Panc1 (cell line): Measurements from ENCODE around the gene FIBCD1. TPM values are rescaled to one million over a fixed set of nuclear protein-coding genes. Genes with fewer than 3 reads are reported as not detected.

Experiments
- ATAC-seq: fragments of 200-7000 bp; cut with Tn5 transposase; 2 replicates; pipeline ENCODE4 v1.9.1; 2020; ENCODE audit warnings: mild to moderate bottlenecking, moderate library complexity
- BruUV-seq: library from RNA; stranded (reverse); fragments of 400-500 nt; replicated peaks from 2 replicates; lab custom pipeline; 2021; lab: Mats Ljungman, UMichigan
- CTCF ChIA-PET: fragments of 300-600 bp; sonication (Branson Sonifier 250); formaldehyde crosslinking; loops from one replicate; lab custom pipeline; 2022; ENCODE audit warnings: antibody characterized with exemption; lab: Charles Lee
- POLR2A ChIA-PET: fragments of 300-600 bp; sonication (Branson Sonifier 250); formaldehyde crosslinking; loops from one replicate; lab custom pipeline; 2022; ENCODE audit warnings: antibody characterized with exemption; lab: Charles Lee
- DNase-seq: peaks from one replicate; pipeline ENCODE4 v3.0.0-alpha.2; 2010; ENCODE audit warnings: low read depth, low spot score
- H3K27ac ChIP-seq: 2 replicates; pipeline ENCODE4 v1.5.1; 2011; ENCODE audit warnings: mild to moderate bottlenecking, low read length, inconsistent platforms
- H3K27me3 ChIP-seq: fragments of 200-500 bp; sonication (Bioruptor generic); 2 replicates; pipeline ENCODE4 v1.6.0; 2014; ENCODE audit warnings: low read length, inconsistent platforms; ENCODE audit not compliant: control insufficient read depth, insufficient read depth
- H3K36me3 ChIP-seq: fragments of 200-500 bp; sonication (Bioruptor generic); 2 replicates; pipeline ENCODE4 v1.5.1; 2014; ENCODE audit warnings: inconsistent platforms, mild to moderate bottlenecking, low read length, moderate library complexity; ENCODE audit not compliant: control insufficient read depth, insufficient read depth
- H3K4me1 ChIP-seq: 2 replicates; pipeline ENCODE4 v1.5.1; 2011; ENCODE audit warnings: inconsistent platforms, mild to moderate bottlenecking, low read length, moderate library complexity; ENCODE audit not compliant: control insufficient read depth, insufficient read depth
- H3K4me3 ChIP-seq, 2 experiments: 2 replicates each; pipeline ENCODE4 v1.5.1; 2011 to 2012; ENCODE audit warnings: low read depth in 2 of 2, low read length in 2 of 2, mild to moderate bottlenecking in 2 of 2, inconsistent platforms in 1 of 2, moderate library complexity in 1 of 2
- H3K9me3 ChIP-seq: fragments of 200-500 bp; sonication (Bioruptor generic); 2 replicates; pipeline ENCODE4 v1.5.1; 2014; ENCODE audit warnings: low read depth, mild to moderate bottlenecking, inconsistent platforms, low read length, moderate library complexity; ENCODE audit not compliant: control insufficient read depth, insufficient read depth
- CTCF ChIP-seq: fragments of 450-650 bp; IDR thresholded peaks from 2 replicates; pipeline ENCODE4 v1.5.1; 2017; ENCODE audit warnings: mild to moderate bottlenecking
- POLR2AphosphoS5 ChIP-seq: IDR thresholded peaks from 2 replicates; pipeline ENCODE4 v1.6.1; 2012; ENCODE audit warnings: mild to moderate bottlenecking, low read depth, low read length, moderate library complexity
- REST ChIP-seq, 2 experiments: IDR thresholded peaks; 2 replicates each; pipeline ENCODE4 v1.6.1; 2011 to 2012; ENCODE audit warnings: low read depth in 2 of 2, control low read depth in 1 of 2, low read length in 1 of 2, mild to moderate bottlenecking in 1 of 2, moderate library complexity in 1 of 2; ENCODE audit not compliant: insufficient read depth in 1 of 2
- SIN3A ChIP-seq: IDR thresholded peaks from 2 replicates; pipeline ENCODE4 v1.6.1; 2012; ENCODE audit warnings: low read depth, mild to moderate bottlenecking, low read length, moderate library complexity, borderline replicate concordance; ENCODE audit not compliant: insufficient read depth
- TCF7L2 ChIP-seq: IDR thresholded peaks from 2 replicates; pipeline ENCODE4 v1.6.1; 2011; ENCODE audit warnings: mild to moderate bottlenecking, low read depth, low read length, inconsistent platforms
- in situ Hi-C: cut with HindIII; loops from 2 replicates; pipeline ENCODE4 v1.10.0; 2016; ENCODE audit warnings: low sequenced_read_pairs, low pct_unique_long_range_greater_than_20kb
- intact Hi-C: fragments of 100-400 bp; cut with micrococcal nuclease; formaldehyde crosslinking; loops from one replicate; pipeline ENCODE4 v1.10.0; 2022; ENCODE audit not compliant: unreplicated experiment
- total RNA-seq: library from RNA; stranded (reverse); gene quantifications from one replicate; pipeline ENCODE4 v1.2.1, GENCODE V29; 2021; ENCODE audit not compliant: unreplicated experiment

The FIBCD1 gene
- total RNA-seq, 1 experiment from 2014 or later, result 16.3 TPM

- no peak overlapping the region for H3K27ac ChIP-seq
- H3K27me3 ChIP-seq, result no peaks in the 10 kb centered on the region
- ATAC-seq, result no peak
- 0 out of 2 replicates have a peak, but pooled peaks cover 3% of the 10 kb centered on the region for H3K36me3 ChIP-seq
- in situ Hi-C loops, result no loop called here
- TF ChIP-seq CTCF (no peak), TCF7L2 (no peak), SIN3A (no peak), POLR2AphosphoS5 (no peak), REST (IDR thresholded peaks at IDR 0.05; ENCODE audit: insufficient read depth in 1 of 2, low read depth in 2 of 2, low read length in 1 of 2) (no peak)
- BruUV-seq, result no TSS peak
- no peaks in the 10 kb centered on the region for H3K4me1 ChIP-seq
- POLR2A ChIA-PET, result no interaction called here
- intact Hi-C loops, result loop anchor here (5.0 kb wide), 1 partner anchor 126 kb away; no protein-coding TSS in a partner anchor
- CTCF ChIA-PET, result no interaction called here
- H3K4me3 ChIP-seq, result no peak overlapping the region
- H3K9me3 ChIP-seq, result no peaks in the 10 kb centered on the region
- DNase-seq, result no peak
Measured at GRCh38 chr9:130871395-130872062, 67.5 kb downstream of the FIBCD1 start.

GRCh38 chr9:130870491-130871381 is 68.3 kb downstream of the FIBCD1 start:
- no peak for TF ChIP-seq TCF7L2
- TF ChIP-seq CTCF, result no peak
- no peak for TF ChIP-seq POLR2AphosphoS5
- no peak for TF ChIP-seq SIN3A
- no peak for TF ChIP-seq REST (IDR thresholded peaks at IDR 0.05; ENCODE audit: insufficient read depth in 1 of 2, low read depth in 2 of 2, low read length in 1 of 2)
- Histone ChIP-seq H3K4me1 (no peaks in the 10 kb centered on the region), H3K36me3 (0 out of 2 replicates have a peak, but pooled peaks cover 3% of the 10 kb centered on the region), H3K4me3 (no peak overlapping the region), H3K27ac (no peak overlapping the region), H3K27me3 (no peaks in the 10 kb centered on the region), H3K9me3 (no peaks in the 10 kb centered on the region)
- ATAC-seq (no peak), DNase-seq (no peak)
- in situ Hi-C loops (no loop called here), intact Hi-C loops (loop anchor here (5.0 kb wide), 1 partner anchor 127 kb away; no protein-coding TSS in a partner anchor)
- ChIA-PET POLR2A (no interaction called here), CTCF (interaction anchor here (0.9 to 1.5 kb wide), 3 partner anchors 69 to 151 kb away, joined by 3 to 4 read pairs (median 3); no protein-coding TSS in a partner anchor)
- no TSS peak for BruUV-seq
